DMS153 (cell line): Measurements from ENCODE around the gene HEPN1.

Experiments
- DNase-seq: peaks from one replicate; lab custom pipeline; 2025; lab: John Stamatoyannopoulos, UW

Gene HEPN1

GRCh38 chr11:124884869-124885479 lies 34.1 kb upstream of the HEPN1 start:
- no peak for DNase-seq

- DNase-seq: no peak
These were observed 32.6 kb upstream of the HEPN1 start for GRCh38 chr11:124886476-124886875.

- no peak for DNase-seq
These were observed 31.9 kb upstream of the HEPN1 start for GRCh38 chr11:124886978-124887666.

- DNase-seq: no peak
These were observed 31.4 kb upstream of the HEPN1 start for GRCh38 chr11:124887667-124888013.

GRCh38 chr11:124889191-124890091 lies 29.6 kb upstream of the HEPN1 start:
- no peak for DNase-seq

- no peak for DNase-seq
These were observed 28.9 kb upstream of the HEPN1 start for GRCh38 chr11:124890151-124890550.

- no peak for DNase-seq
These were observed 28.2 kb upstream of the HEPN1 start for GRCh38 chr11:124890683-124891372.

- no peak for DNase-seq
These were observed 27.6 kb upstream of the HEPN1 start for GRCh38 chr11:124891373-124891861.

- no peak for DNase-seq
These were observed 26.9 kb upstream of the HEPN1 start for GRCh38 chr11:124892146-124892545.

GRCh38 chr11:124892750-124893454 lies 26.1 kb upstream of the HEPN1 start:
- no peak for DNase-seq

GRCh38 chr11:124893781-124894401 lies 25.2 kb upstream of the HEPN1 start:
- DNase-seq: no peak

GRCh38 chr11:124894606-124895430 lies 24.2 kb upstream of the HEPN1 start:
- no peak for DNase-seq

- no peak for DNase-seq
These were observed 23.5 kb upstream of the HEPN1 start for GRCh38 chr11:124895471-124895971.

- DNase-seq: no peak
These were observed 22.8 kb upstream of the HEPN1 start for GRCh38 chr11:124896071-124896750.

- no peak for DNase-seq
These were observed 22.1 kb upstream of the HEPN1 start for GRCh38 chr11:124896821-124897391.

GRCh38 chr11:124897674-124898262 lies 21.3 kb upstream of the HEPN1 start, which contains the start of gene ROBO4:
ROBO4 (minus strand) TSS chr11:124897865; CDS start chr11:124897795, 70 bp downstream.
- DNase-seq: no peak

- DNase-seq: no peak
These were observed 20.8 kb upstream of the HEPN1 start for GRCh38 chr11:124898263-124898680.

GRCh38 chr11:124898711-124899110 lies 20.3 kb upstream of the HEPN1 start:
- DNase-seq: no peak
